Measurements from ENCODE around the gene ARL5A.

ARL5A gene

GRCh38 chr2:151771599-151772358 lies 56.4 kb downstream of the ARL5A start:
- no peak for TF ChIP-seq CTCF (IDR thresholded peaks at IDR 0.05)

GRCh38 chr2:151770995-151771394 lies 57.2 kb downstream of the ARL5A start:
- no peak for TF ChIP-seq CTCF (IDR thresholded peaks at IDR 0.05)

GRCh38 chr2:151769606-151770005 lies 58.6 kb downstream of the ARL5A start:
- no peak for TF ChIP-seq CTCF (IDR thresholded peaks at IDR 0.05)

- TF ChIP-seq CTCF (IDR thresholded peaks at IDR 0.05) = no peak
Observed at GRCh38 chr2:151767536-151767935, 60.7 kb downstream of the ARL5A start.

- no peak for TF ChIP-seq CTCF (IDR thresholded peaks at IDR 0.05)
Observed at GRCh38 chr2:151766437-151767153, 61.6 kb downstream of the ARL5A start.

- TF ChIP-seq CTCF (IDR thresholded peaks at IDR 0.05) = no peak
Observed at GRCh38 chr2:151765760-151766410, 62.3 kb downstream of the ARL5A start.

GRCh38 chr2:151762694-151763093 lies 65.5 kb downstream of the ARL5A start:
- TF ChIP-seq CTCF (IDR thresholded peaks at IDR 0.05) = no peak

Measured in LNCAP (cell line).